ENCODE results near the gene NCEH1. TPM values are rescaled to one million over a fixed set of nuclear protein-coding genes. Genes with fewer than 3 reads are reported as not detected.

Gene NCEH1
- total RNA-seq, 6 experiments from 2014 or later, result 42.1 to 82.6 (median 76.3) TPM

GRCh38 chr3:172627057-172627809, 83.6 kb downstream of the NCEH1 start:
- no peak for TF ChIP-seq CTCF (IDR thresholded peaks at IDR 0.05)
- no peak overlapping the region for H3K4me3 Mint-ChIP-seq
- peaks cover 57% of the 10 kb centered on the region for H3K4me1 Mint-ChIP-seq (ENCODE audit: low read depth)
- peak overlapping the region; percentile 64 for H3K27ac Mint-ChIP-seq
- H3K9me3 Mint-ChIP-seq, result no peaks in the 10 kb centered on the region
- DNase-seq, result no peak
- H3K36me3 Mint-ChIP-seq (ENCODE audit: low read depth), result peaks cover 17% of the 10 kb centered on the region
- H3K27me3 Mint-ChIP-seq (ENCODE audit: insufficient read depth), result no peaks in the 10 kb centered on the region

DNA sequence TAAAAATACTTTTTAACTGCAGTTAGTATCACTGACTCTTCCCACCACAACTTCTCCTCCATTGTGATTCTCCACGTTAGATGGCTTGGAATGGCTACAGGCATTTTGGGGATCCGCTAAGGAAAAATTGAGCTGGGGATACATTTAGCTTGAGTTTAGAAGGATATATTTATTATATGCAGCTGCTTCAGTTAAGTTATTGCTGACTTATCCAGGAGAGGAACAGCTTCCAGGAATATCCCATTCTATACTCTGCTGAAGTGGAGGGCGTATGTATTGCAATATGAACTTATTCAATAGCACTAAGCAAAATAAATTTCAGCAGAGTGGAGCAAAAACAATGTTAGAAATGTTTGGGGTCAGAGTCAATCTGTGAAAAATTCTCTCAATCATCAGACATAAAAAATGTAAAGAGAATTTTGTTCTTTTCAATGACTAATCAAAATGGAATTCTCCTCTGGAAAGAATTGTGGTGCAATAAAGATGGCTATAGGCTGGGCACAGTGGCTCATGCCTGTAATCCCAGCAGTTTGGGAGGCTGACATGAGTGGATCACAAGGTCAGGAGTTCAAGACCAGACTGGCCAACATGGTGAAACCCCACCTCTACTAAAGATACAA, 84.7 kb downstream of the NCEH1 start:
- DNase-seq, result peak; percentile 62
- Mint-ChIP-seq H3K4me3 (no peak overlapping the region), H3K27ac (peak overlapping the region; percentile 64), H3K27me3 (ENCODE audit: insufficient read depth) (no peaks in the 10 kb centered on the region), H3K4me1 (ENCODE audit: low read depth) (peaks cover 58% of the 10 kb centered on the region), H3K36me3 (ENCODE audit: low read depth) (peaks cover 9% of the 10 kb centered on the region), H3K9me3 (no peaks in the 10 kb centered on the region)
- TF ChIP-seq CTCF (IDR thresholded peaks at IDR 0.05), result no peak

DNA sequence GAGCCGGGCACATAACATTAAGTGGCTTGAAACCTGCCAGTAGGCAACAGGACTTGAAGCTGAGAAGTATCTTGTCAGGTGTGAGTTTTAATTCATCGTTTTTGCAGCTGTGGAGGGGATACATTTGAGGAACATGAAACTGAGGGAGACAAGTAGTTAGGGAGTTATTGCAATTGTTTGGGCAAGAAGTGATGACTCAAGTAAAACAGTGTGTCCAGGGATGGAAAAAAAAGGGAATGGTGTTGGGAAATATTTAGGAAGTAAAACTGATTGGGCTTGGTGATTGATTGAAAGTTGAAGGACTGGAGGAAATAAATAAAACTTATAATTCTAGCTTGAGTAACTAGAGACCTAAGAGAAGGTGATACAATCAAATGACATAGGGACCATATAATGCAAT, 85.5 kb downstream of the NCEH1 start:
- Mint-ChIP-seq H3K27me3 (ENCODE audit: insufficient read depth) (no peaks in the 10 kb centered on the region), H3K9me3 (no peaks in the 10 kb centered on the region), H3K4me3 (no peak overlapping the region), H3K4me1 (ENCODE audit: low read depth) (peaks cover 55% of the 10 kb centered on the region), H3K36me3 (ENCODE audit: low read depth) (peaks cover 8% of the 10 kb centered on the region), H3K27ac (peak overlapping the region; percentile 15)
- DNase-seq, result no peak
- TF ChIP-seq CTCF (IDR thresholded peaks at IDR 0.05), result no peak

DNA sequence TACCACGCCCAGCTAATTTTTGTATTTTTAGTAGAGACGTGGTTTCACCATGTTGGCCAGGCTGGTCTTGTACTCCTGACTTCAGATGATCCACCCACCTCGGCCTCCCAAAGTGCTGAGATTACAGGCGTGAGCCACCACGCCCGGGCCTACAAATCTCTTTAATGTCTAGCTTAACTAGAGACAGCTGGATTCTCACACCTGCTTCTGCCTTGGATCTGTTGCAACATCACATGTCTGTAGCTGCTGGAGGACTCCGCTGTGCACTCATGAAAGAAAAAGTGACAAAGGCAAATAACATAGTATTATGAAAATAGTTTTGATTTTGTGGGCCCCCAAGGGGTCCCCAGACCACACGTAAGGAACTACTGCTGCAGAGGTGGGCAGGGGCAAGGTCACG, 85.9 kb downstream of the NCEH1 start:
- no peak for DNase-seq
- H3K27me3 Mint-ChIP-seq (ENCODE audit: insufficient read depth), result no peaks in the 10 kb centered on the region
- no peaks in the 10 kb centered on the region for H3K9me3 Mint-ChIP-seq

More for the DNA sequence above, 85.9 kb downstream of the NCEH1 start:
- H3K4me3 Mint-ChIP-seq, result no peak overlapping the region
- TF ChIP-seq CTCF (IDR thresholded peaks at IDR 0.05), result no peak
- peak overlapping the region; percentile 15 for H3K27ac Mint-ChIP-seq
- peaks cover 8% of the 10 kb centered on the region for H3K36me3 Mint-ChIP-seq (ENCODE audit: low read depth)
- peaks cover 51% of the 10 kb centered on the region for H3K4me1 Mint-ChIP-seq (ENCODE audit: low read depth)
